ENCODE measurements around the gene HHIP.

DNA sequence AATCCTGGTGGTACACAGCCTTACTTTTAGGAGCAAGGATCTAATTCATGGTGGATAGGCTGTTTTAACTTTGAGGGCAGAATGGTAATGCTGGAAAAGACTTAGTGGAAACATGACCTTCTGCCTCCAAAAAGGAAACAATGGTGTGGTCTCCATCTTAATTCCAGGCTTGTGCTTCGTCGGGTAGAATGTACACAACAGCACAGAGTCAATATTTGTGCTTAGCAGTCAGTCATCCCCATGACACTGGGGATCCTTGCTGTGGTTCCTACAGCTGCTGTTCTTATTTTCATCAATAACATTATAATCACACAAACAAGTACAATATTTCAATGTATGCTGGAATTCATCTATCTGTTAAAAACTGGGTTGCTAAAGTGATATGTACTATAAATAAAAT is 104.4 kb downstream of the HHIP start:
- no peak for TF ChIP-seq RXRA (CRISPR knock-in tag; IDR thresholded peaks at IDR 0.05)
- TF ChIP-seq PITX1 (CRISPR knock-in tag; IDR thresholded peaks at IDR 0.05) = no peak
- TF ChIP-seq, protein P1, sequence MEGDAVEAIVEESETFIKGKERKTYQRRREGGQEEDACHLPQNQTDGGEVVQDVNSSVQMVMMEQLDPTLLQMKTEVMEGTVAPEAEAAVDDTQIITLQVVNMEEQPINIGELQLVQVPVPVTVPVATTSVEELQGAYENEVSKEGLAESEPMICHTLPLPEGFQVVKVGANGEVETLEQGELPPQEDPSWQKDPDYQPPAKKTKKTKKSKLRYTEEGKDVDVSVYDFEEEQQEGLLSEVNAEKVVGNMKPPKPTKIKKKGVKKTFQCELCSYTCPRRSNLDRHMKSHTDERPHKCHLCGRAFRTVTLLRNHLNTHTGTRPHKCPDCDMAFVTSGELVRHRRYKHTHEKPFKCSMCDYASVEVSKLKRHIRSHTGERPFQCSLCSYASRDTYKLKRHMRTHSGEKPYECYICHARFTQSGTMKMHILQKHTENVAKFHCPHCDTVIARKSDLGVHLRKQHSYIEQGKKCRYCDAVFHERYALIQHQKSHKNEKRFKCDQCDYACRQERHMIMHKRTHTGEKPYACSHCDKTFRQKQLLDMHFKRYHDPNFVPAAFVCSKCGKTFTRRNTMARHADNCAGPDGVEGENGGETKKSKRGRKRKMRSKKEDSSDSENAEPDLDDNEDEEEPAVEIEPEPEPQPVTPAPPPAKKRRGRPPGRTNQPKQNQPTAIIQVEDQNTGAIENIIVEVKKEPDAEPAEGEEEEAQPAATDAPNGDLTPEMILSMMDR (CRISPR knock-in tag; IDR thresholded peaks at IDR 0.05) = no peak

Data from HepG2 (cell line).